Measurements from ENCODE around the gene SPATS2. TPM values are rescaled to one million over a fixed set of nuclear protein-coding genes. Genes with fewer than 3 reads are reported as not detected.

Gene SPATS2
- total RNA-seq, 1 donor = 34.1 TPM

GRCh38 chr12:49440035-49440434, 72.8 kb downstream of the SPATS2 start:
- H3K4me3 ChIP-seq (ENCODE audit: low read depth, low read length) = no peak overlapping the region
- no peak for DNase-seq (ENCODE audit: low read depth)
- TF ChIP-seq CTCF (IDR thresholded peaks at IDR 0.05; ENCODE audit: insufficient read depth, low read length) = no peak

GRCh38 chr12:49442915-49443314, 75.7 kb downstream of the SPATS2 start:
- no peak for DNase-seq (ENCODE audit: low read depth)
- no peak for TF ChIP-seq CTCF (IDR thresholded peaks at IDR 0.05; ENCODE audit: insufficient read depth, low read length)
- H3K4me3 ChIP-seq (ENCODE audit: low read depth, low read length) = no peak overlapping the region

- no peak overlapping the region for H3K4me3 ChIP-seq (ENCODE audit: low read depth, low read length)
- no peak for DNase-seq (ENCODE audit: low read depth)
- TF ChIP-seq CTCF (IDR thresholded peaks at IDR 0.05; ENCODE audit: insufficient read depth, low read length) = no peak
Observed at GRCh38 chr12:49446571-49446970, 79.3 kb downstream of the SPATS2 start.

- no peak for DNase-seq (ENCODE audit: low read depth)
- H3K4me3 ChIP-seq (ENCODE audit: low read depth, low read length) = no peak overlapping the region
- TF ChIP-seq CTCF (IDR thresholded peaks at IDR 0.05; ENCODE audit: insufficient read depth, low read length) = no peak
Observed at GRCh38 chr12:49448858-49449257, 81.6 kb downstream of the SPATS2 start.

- no peak for DNase-seq (ENCODE audit: low read depth)
- no peak for TF ChIP-seq CTCF (IDR thresholded peaks at IDR 0.05; ENCODE audit: insufficient read depth, low read length)
Observed at GRCh38 chr12:49451468-49452259, 84.4 kb downstream of the SPATS2 start.

GRCh38 chr12:49455501-49455900, 88.2 kb downstream of the SPATS2 start:
- no peak for TF ChIP-seq CTCF (IDR thresholded peaks at IDR 0.05; ENCODE audit: insufficient read depth, low read length)
- DNase-seq (ENCODE audit: low read depth) = no peak
- H3K4me3 ChIP-seq (ENCODE audit: low read depth, low read length) = no peak overlapping the region

More at GRCh38 chr12:49451468-49452259, 84.4 kb downstream of the SPATS2 start:
- H3K4me3 ChIP-seq (ENCODE audit: low read depth, low read length) = no peak overlapping the region

All from fibroblast of the aortic adventitia (primary cell).